GM19240 (cell line): Measurements from ENCODE around the gene NTM.

Experiments used
- DNase-seq: peaks from one replicate; pipeline ENCODE4 v3.0.0; 2011; ENCODE audit warnings: low spot score; ENCODE audit not compliant: insufficient read length

Gene NTM

GRCh38 chr11:131889146-131889577 lies 518.7 kb downstream of the NTM start:
- no peak for DNase-seq

DNA sequence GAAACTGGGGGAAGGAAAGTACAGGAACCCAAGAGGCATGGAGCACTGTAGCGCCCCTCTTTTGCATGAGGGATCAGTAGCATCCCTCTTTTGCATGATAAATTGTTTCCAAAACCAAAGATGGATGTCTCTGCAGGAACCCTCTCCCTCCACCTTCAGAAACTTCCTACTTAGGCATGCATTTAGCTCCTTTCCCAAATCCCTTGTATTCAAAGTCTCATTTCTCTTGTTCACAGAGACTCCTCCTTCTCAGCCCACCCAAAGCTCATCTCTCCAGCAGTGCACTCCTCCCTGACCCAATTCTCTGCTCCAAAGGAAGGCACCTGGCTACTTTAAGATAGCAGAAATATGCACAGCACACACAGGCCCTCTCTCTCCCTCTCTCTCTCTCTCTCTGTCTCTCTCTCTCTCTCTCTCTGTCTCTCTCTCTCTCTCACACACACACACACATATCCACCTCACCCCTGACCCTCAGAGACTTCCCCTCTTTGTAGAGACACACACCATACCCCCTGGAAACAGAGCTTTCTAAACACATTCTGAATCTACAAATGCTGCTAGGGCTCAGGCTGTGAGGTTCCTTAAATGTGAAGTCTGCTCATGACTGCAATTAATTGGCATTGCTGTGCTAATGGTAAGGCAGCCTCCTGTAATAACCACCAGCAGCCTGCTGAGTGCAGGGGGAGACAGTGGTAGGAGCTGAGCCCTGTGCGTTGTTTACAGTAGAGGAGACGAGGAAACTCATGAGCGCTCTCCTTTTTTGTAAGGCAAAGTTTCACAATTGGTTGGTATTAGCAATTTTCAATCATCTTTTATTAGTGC lies 519.6 kb downstream of the NTM start:
- no peak for DNase-seq

- no peak for DNase-seq
These were observed 522.9 kb downstream of the NTM start for GRCh38 chr11:131893103-131893890.

DNA sequence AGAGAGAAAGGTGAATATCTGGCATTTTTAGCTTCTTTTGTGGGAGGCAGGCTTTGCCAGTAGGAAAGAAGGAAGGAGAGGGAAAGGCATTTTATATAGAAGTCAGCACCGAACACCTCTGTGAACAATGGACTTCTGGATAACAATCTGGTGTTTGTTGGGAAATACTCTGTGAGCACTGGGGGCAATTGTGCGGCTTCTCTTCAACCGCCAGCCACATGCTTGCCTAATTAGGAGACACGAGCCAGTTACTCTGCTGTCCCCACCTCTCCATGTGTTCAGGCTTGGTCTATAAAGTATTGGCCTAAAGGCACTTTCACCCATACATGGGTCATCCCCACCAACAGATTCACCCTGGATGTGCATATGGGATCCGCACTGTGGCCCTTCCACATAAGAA lies 523.6 kb downstream of the NTM start:
- DNase-seq: no peak

GRCh38 chr11:131894615-131895544 lies 524.5 kb downstream of the NTM start:
- DNase-seq: no peak

- DNase-seq: no peak
These were observed 525.5 kb downstream of the NTM start for GRCh38 chr11:131895865-131896264.

DNA sequence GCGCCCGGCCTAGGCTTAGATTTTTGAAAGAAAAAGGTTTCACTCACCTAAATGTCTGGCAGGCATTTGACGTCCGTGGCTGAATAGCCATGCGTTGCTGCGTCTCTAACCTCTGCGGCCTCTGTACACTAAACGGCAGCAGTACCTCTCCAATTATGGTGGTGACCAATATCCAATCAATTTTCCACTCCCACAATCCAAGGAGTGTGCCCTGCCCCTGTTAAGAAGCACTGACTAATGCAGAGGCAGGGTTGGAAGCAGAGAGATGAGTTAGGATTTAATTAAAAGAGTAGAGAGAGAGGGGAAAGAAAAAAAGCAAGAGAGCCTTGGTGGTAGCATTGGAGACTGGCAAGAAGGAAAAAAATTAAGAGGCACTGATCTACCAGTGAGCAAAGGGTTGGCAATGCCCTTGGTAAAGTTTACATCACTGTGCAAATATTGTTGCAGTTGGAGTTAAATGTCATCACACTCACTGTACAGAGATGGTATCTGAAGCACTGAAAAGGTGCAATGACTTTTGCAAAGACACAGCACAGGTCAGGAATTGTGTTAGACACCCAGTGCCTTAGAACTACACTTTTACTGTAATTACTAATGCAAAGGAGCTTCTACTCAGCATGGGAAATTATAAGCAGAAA lies 526.7 kb downstream of the NTM start:
- DNase-seq: no peak

GRCh38 chr11:131897956-131898355 lies 527.5 kb downstream of the NTM start:
- no peak for DNase-seq

GRCh38 chr11:131898949-131899348 lies 528.5 kb downstream of the NTM start:
- no peak for DNase-seq

- no peak for DNase-seq
These were observed 529.6 kb downstream of the NTM start for GRCh38 chr11:131899950-131900580.

GRCh38 chr11:131902421-131902820 lies 532.0 kb downstream of the NTM start:
- DNase-seq: no peak

DNA sequence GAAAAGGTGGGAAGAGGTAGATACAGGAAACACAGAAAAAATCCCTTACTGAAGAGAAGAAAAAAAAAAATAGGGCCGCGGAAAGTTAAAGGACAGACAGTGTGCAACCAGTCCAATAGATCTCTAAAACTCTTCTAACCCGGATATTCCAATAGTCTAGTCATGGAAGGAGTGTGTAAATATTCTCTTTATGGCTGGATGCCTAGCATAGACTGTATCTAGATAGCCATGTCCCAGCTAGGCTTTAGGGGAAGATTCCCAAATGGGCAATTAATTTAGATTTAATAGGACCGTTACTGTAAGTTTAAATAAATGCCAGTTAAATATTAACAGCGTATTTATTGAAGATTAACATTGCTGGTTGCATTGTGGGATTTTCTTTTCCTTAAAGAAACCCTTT lies 532.7 kb downstream of the NTM start:
- no peak for DNase-seq

DNA sequence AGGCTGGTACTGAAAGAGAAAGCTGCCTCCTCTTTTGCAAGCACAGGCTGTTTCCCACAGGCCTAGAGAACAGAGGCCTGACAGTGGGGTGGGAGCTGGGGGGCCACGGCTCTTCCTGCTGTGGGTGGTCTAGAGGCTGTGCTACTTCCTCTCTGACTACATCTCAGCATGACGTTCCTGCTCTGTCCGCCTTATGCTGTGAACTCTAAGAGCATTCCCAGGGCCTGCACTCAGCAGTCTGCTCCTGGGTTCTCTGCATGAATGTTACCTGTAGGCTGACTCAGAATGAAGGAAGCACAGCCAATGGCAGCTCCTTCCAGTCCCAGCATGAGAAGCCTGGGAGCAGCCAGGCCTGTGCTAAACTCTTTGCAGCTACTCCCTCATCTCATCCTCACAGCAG lies 534.3 kb downstream of the NTM start:
- no peak for DNase-seq

- no peak for DNase-seq
These were observed 536.5 kb downstream of the NTM start for GRCh38 chr11:131906963-131907362.

DNA sequence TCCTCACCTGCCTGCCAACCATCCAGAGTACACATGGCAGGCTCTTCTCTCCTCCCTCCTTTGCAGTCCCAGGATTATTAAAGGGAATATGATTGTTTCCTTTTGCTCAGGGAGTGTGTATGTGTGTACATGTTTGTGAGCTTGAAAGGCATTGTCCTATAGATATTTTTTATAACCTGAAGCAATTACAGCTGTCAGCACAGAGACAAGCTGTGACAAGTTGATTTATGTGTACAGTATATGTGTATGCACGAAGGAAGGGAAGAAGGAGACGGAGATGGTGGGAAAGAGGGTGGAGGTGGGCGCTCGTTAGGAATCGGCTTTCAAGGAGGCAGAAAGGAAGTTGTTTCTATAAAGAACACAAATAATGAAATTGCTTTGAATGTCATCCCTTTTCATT lies 537.0 kb downstream of the NTM start:
- DNase-seq: no peak

DNA sequence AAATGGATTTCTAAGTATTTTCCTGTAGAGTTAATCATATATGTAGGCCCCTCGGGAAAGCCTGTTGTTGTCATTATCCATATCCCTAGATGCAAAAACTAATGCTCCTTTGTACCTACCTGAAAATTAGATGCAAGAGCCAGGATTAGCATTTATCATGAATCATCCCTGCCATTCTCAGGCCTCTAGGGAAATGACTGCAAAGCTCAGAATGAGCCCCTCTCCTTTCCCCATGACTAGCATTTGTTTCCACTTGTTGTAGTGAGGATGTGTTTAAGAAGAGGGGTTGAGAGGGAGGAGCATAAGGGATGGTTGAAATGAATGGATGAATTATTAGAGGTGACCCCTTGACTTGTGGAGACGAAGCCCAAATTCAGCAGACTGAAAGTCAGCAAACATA lies 537.9 kb downstream of the NTM start:
- DNase-seq: no peak

GRCh38 chr11:131909426-131910177 lies 539.2 kb downstream of the NTM start:
- no peak for DNase-seq

DNA sequence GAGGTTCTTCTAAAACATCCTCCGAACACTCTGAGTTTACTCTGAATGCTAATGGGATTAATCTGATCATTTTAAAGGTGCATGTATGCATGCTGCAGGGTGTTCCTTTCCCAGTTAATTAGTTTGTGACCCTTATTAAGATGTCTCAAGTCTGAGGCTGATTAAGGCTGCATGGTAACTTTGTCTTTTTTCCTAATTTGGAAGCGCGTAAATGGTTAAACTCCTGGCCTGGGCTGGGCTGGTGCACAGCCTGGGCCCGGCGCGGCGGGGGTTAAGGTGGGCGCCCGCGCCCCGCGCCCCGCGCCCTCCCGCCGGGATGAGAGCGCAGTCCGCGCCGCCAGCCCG lies 539.7 kb downstream of the NTM start:
- DNase-seq: no peak

GRCh38 chr11:131910523-131911387 lies 540.3 kb downstream of the NTM start:
- DNase-seq: no peak
